Stimulated activated CD4-positive, alpha-beta T cell treated with anti-CD3 and anti-CD28 coated beads, Interleukin-12 subunit alpha, Interleukin-12 subunit beta, amount 100 ng/mL, for 48 hours (primary cell): ENCODE measurements around the gene PLPP3.

Source experiments
- DNase-seq, 3 donors: peaks; one replicate each; pipeline ENCODE4 v3.0.0-alpha.2; 2020; ENCODE audit warnings: low read depth in 2 of 3, low spot score in 1 of 3

Gene PLPP3

GRCh38 chr1:56525489-56526041 lies 53.8 kb downstream of the PLPP3 start:
- DNase-seq = no peak

- no peak for DNase-seq
Measured at GRCh38 chr1:56524263-56524662, 55.1 kb downstream of the PLPP3 start.

DNA sequence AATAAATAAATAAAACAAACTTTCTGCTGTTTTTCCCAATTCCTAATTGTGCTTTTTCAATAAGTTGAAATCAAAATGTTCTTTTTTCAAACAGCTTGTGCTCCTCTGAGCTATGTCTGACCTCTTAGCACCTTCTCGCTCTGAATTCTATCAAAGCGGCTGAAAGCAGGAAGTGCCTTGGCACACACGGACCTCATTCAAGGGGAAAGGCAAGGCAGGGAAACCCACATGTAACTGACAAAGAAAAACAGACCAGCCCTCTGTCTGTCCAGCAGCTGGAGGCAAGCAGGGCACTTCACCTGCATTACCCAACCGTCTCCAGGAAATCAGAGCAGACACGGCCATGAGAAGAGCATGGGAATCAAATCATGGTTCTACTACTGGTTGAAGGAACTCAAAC lies 56.7 kb downstream of the PLPP3 start:
- no peak for DNase-seq

- no peak for DNase-seq
Measured at GRCh38 chr1:56520016-56520601, 59.3 kb downstream of the PLPP3 start.

GRCh38 chr1:56517404-56518130 lies 61.8 kb downstream of the PLPP3 start:
- DNase-seq = no peak

GRCh38 chr1:56516539-56517252 lies 62.7 kb downstream of the PLPP3 start:
- DNase-seq = no peak

GRCh38 chr1:56515898-56516538 lies 63.3 kb downstream of the PLPP3 start:
- DNase-seq = no peak

- DNase-seq = no peak
Measured at GRCh38 chr1:56512724-56513494, 66.5 kb downstream of the PLPP3 start.

GRCh38 chr1:56511766-56512165 lies 67.6 kb downstream of the PLPP3 start:
- DNase-seq = no peak

- DNase-seq = no peak
Measured at GRCh38 chr1:56511364-56511763, 68.0 kb downstream of the PLPP3 start.

DNA sequence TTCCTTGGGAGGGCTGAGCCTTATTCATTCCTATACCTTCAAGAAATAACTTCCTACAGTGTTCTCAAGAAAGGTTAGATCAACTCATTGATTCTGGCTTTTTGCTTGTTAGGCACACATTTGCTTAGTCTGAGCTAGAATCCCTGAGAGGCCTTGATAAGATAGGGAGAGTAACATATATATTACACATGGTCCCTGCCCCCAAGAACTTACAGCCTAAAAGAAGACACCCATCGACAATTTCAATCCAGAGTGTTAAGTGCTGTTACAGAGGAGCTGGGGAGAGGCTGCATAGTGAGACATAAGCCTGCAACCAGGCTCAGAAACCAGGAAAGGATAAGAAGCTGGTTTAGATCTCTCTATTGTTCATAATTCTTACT lies 68.7 kb downstream of the PLPP3 start:
- no peak for DNase-seq

- no peak for DNase-seq
Measured at GRCh38 chr1:56509713-56510641, 69.4 kb downstream of the PLPP3 start.

- DNase-seq = no peak
Measured at GRCh38 chr1:56508523-56508983, 70.8 kb downstream of the PLPP3 start.

DNA sequence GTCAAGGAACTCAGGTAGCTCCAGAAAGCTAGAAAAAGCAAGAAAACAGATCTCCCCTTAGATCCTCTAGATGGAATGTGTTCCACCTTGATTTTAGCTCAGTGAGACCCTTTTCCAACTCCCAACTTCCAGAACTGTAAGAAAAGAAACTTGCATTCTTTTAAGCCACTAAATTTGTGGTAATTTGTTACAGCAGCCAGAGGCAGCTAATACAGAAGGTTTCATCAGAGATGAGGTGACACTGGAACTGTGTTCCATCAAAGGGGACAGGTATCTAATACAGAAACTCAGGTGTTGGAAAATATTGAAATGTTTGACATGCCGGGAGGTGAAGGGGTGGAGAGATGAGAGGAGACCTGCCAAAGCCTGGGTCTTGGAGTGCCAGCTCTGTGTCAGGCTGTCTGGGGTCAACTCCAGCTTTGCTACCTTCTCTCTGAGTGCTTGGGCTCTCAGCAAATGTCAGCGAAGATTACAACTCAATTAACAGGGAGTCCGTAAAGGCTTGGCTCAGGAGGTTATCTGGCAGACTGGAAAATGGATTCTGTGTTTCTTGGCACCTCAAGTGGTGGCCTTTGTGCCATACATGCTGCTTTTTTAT lies 71.3 kb downstream of the PLPP3 start:
- no peak for DNase-seq

GRCh38 chr1:56506951-56507491 lies 72.3 kb downstream of the PLPP3 start:
- no peak for DNase-seq

- no peak for DNase-seq
Measured at GRCh38 chr1:56505792-56506743, 73.3 kb downstream of the PLPP3 start.

DNA sequence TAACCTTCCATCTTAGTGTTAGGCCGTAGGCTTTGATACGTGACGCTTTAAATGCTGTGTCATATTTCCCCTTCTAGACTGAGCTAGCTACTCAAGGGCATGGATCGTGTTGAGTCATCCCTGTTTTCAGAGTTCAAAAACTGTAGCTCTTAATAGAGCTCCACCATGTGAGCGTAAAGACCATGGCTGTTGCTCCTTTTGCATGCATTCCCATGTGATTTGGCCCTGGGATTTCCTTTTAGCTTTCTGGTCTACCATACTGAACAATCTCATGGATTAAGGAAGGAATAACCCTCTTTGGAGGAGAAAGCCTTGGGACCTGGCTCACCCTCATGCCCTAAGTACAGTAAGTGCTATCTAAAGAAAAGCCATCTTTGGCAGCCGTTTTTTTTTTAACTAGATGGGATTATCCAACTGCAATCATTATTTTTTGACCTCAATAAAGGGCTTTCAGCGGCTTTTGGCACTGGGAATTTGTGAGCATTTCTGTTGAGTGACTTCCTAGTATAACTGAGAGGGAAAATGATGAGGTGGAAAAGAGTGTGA lies 76.6 kb downstream of the PLPP3 start:
- no peak for DNase-seq

- no peak for DNase-seq
Measured at GRCh38 chr1:56501888-56502287, 77.5 kb downstream of the PLPP3 start.
